SKM-1 treated with dmso at 0.1 percent for 144 hours (cell line): ENCODE measurements around the gene SPATA13.
"Not testable (repeated sequence)": the region's sequence is repeated elsewhere in the genome, so short reads cannot be mapped to it uniquely, and the experiment has no call there.

ENCODE experiments used
- DNase-seq: peaks from one replicate; lab custom pipeline; 2025; ENCODE audit not compliant: unreplicated experiment; lab: John Stamatoyannopoulos, UW

SPATA13 gene

GRCh38 chr13:24160458-24161009 is at the start of gene SPATA13:
TSS of gene SPATA13 (plus strand) at chr13:24160720. CDS start at chr13:24222930, 62,210 bp downstream.
- peak; percentile 73 for DNase-seq

- DNase-seq: no peak
These were observed 47.7 kb upstream of the SPATA13 start for GRCh38 chr13:24112791-24113190.

- DNase-seq: no peak
These were observed 44.8 kb upstream of the SPATA13 start for GRCh38 chr13:24115671-24116070.

DNA sequence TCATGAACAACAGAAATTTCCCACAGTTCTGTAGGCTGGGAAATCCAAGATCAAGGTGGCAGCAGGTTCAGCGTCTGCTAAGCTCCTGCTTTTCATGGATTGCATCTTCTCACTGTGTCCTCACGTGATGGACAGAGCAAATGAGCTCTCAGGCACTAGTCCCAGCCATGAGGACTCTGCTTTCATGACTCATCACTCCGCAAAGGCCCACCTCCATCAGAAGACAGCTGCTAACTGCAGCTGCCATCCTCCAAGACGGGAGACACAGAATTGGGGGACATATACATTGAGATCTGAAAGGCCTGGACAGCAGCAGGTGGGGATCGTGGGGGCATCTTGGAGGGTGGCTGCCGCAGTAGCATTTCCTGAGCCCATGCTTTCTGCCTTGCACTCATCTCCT is 44.4 kb upstream of the SPATA13 start:
- DNase-seq: no peak

- DNase-seq: no peak
These were observed 41.9 kb upstream of the SPATA13 start for GRCh38 chr13:24118576-24118975.

GRCh38 chr13:24119626-24120508 is 40.7 kb upstream of the SPATA13 start:
- no peak for DNase-seq

- DNase-seq: not testable (repeated sequence)
These were observed 38.5 kb upstream of the SPATA13 start for GRCh38 chr13:24122045-24122444.

- no peak for DNase-seq
These were observed 38.0 kb upstream of the SPATA13 start for GRCh38 chr13:24122569-24122968.

GRCh38 chr13:24123761-24124160 is 36.8 kb upstream of the SPATA13 start:
- no peak for DNase-seq

GRCh38 chr13:24124789-24125476 is 35.6 kb upstream of the SPATA13 start:
- no peak for DNase-seq

DNA sequence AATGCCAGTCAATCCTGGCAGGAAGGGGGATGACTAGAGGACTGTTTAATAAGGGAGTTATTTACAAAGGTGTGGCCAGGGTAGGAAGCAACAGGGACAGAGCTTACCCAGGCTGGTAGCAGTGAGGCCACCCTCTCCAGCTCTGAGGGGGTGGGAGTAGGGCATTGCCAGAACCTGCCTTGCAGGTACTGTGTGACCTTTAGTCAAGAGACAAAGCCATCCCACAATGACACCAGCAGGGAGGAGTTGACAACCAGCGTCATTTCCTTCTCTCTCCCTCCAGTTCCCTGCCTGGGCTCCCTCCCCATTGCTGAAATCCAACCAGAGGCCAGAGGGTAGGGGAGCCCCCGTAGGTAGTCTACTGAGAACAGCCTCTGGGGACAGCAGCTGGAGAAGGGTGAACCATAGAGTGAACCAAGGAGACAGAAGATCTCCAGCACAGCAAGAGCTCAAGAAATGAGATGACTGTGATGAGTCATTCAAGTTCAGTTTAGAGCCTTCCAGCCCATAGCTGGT is 33.3 kb upstream of the SPATA13 start:
- no peak for DNase-seq

DNA sequence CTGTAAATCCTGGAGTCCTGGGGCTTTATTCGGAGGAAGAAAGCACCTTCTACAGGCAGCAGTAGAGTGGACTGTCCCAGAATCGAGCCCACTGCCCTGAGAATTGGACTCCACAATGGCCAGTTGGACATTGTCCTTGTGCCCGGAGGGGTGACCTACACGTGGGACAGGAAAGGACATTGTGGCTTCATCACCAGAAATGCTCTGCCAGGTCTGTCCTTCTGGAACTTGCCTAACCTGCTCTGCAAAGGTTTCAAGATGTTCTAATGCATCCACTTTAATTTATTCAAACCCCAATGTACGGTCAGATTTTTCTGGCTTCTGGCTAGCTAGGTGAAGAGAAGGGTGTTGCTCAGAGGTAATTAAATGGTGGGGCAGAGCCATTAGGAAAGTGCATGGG is 32.4 kb upstream of the SPATA13 start:
- no peak for DNase-seq

DNA sequence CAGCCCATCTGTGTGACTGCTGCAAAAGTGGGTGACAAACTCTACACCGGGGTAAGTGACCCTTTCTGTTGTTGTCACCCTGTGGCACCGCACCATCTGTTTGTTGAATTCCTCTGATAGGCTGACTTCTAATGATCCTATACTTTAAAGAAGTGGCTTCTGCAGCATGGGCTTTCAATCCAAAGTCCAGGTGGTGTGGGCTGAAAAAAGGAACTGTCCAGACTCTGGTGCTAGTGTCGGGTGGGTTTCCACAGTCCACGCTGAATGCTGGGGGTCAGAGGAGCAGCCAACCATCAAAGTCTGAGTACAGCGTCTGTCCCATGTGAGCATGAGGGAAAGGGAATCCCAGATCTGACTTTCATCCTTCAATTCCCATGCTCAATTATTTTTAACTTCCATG is 31.6 kb upstream of the SPATA13 start:
- DNase-seq: no peak

- DNase-seq: no peak
These were observed 30.4 kb upstream of the SPATA13 start for GRCh38 chr13:24129914-24130774.

DNA sequence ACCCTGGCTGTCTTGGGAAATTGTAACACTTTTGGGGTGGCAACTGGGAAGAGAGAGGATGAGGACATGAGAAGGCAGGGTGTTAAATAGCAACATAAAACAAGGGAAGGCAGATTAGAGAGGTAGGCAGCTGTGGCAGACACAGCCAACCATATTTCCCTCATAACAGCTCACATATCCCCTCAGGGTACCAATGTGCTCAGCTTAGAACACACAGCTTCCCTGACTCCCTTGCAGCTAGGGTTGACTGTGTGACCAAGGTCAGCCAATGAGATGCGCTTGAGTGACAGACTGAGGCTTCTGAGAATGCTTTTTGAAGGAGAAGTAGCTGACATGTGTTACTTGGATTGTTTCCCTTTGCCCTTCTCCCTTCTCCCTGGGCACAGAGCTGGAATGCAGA is 28.8 kb upstream of the SPATA13 start:
- DNase-seq: no peak

DNA sequence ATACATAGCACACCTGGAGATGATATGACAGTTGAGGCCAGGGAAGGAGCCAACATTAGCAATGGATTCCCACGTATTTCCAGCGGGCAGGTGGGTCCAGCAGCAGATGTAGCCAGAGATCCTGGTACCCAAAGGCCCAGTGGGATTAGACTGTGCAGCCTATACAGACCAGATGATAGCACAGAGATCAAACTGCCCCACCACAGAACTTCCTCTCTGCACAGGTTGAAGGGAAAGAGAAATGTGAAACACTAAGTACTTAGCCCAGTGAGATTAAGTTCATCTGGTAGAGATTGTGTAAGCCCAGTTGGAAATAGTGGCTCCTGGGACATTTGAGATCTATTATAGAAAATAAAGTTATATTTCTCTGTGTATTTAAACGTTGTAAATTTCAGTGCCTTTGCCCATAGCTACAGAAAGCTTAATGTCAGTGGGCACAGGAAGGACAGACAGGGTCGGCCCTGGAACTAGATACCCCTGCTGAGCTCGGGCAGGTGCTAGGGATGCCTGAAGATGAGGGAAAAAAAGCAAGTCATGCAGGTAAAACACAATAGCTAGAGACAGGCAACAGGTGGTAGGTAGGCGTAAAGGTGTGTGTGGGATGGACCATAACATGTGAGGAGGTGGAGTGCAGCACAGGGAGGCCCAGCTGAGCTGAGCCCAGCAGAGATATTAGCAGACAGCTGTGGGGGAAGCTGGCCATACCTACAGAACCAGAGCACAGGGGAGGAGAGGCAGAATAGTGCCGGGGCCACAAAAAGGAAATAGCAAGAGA is 27.3 kb upstream of the SPATA13 start:
- DNase-seq: no peak

DNA sequence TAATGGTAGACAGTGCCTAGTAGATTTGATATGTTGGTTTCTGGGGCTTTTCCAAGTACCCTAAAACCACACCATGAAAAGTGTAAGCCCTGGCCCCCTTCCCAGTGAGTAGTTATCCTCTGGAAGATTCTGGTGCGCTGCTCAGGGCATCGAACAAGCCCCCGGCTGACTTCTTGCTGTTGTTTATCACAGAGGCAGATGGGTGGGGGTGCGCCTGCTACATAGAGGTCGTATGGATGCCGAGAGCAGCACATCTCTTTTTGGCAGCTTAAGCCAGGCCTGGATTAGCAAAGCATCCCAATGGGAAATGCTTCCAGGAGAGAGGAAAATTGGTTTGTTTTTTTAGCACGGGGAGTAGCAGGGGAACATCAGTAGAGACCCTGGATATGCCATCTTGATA is 26.3 kb upstream of the SPATA13 start:
- DNase-seq: no peak

DNA sequence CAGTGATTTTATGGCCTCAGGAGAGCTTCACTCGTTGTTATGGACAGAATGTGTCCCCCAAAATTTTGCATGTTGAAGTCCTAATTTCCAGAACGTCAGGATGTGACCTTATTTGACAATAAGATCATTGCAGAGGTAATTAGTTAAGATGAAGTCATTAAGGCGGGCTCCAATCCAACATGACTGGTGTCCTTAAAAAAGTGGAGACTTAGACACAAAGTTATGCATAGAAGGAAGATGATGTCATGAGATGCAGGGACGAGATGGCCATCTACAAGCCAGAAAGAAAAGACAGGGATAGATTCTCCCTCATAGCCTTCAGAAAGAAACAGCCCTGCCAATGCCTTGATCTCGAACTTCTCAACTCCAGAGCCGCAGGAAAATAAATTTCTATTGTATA is 25.8 kb upstream of the SPATA13 start:
- no peak for DNase-seq

GRCh38 chr13:24135674-24136300 is 24.7 kb upstream of the SPATA13 start:
- DNase-seq: no peak

DNA sequence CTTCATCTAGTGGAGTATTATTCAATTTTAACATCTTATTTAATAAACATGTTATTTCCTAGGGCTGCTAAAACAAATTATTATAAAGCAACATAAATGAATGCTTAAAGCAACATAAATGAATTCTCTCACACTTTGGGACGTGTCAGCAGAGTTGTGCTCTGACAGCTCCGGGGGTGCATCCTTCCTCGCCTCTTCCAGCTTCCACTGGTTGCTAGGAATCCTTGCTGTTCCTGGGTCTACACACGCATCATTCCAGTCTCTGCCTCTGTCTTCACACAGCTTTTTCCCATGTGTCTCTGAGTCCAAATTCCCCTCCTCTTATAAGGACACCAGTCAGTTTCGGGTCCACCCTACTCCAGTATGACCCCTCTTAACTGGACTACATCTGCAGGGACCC is 21.6 kb upstream of the SPATA13 start:
- no peak for DNase-seq
